Stimulated activated CD4-positive, alpha-beta T cell treated with anti-CD3 and anti-CD28 coated beads, Interleukin-12 subunit alpha, Interleukin-12 subunit beta, amount 100 ng/mL, for 4 hours (primary cell): ENCODE data around the gene KCNMB2.
"Not testable (repeated sequence)": the region's sequence is repeated elsewhere in the genome, so short reads cannot be mapped to it uniquely, and the experiment has no call there.

Source experiments
- DNase-seq: peaks from one replicate; pipeline ENCODE4 v3.0.0-alpha.2; 2020

The KCNMB2 gene

DNA sequence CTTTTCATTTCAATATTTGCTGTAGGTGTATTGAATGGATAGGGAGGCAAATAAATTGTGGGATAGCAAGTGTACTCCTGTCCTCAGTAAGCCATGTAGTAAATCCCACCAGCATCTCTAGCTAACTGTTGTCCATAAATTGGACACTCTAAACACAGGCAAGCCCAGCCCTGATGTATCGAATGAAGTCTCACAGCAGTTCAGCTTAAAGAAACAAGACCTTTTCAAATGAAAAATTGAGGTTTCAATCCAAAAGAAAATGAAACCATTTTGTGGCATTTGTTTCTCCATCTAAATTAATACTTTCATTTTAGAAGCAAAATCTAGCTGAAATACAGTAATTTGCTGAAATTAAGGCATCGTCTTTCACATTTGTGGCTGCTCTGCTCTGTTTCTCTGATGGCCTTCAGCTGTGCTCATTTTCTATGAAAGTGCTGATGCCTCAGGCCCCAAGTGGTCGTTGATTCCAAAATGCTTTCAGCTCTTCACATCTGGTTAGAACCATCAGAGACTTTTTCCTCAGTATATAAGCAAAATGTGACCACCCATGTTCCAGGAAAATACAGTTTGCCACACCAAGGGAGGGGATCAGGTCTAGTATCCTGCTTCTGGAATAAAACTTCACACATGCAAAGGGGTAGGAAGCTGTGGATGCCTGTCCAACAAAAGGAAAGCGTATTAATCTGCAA, 290.3 kb downstream of the KCNMB2 start:
- no peak for DNase-seq

DNA sequence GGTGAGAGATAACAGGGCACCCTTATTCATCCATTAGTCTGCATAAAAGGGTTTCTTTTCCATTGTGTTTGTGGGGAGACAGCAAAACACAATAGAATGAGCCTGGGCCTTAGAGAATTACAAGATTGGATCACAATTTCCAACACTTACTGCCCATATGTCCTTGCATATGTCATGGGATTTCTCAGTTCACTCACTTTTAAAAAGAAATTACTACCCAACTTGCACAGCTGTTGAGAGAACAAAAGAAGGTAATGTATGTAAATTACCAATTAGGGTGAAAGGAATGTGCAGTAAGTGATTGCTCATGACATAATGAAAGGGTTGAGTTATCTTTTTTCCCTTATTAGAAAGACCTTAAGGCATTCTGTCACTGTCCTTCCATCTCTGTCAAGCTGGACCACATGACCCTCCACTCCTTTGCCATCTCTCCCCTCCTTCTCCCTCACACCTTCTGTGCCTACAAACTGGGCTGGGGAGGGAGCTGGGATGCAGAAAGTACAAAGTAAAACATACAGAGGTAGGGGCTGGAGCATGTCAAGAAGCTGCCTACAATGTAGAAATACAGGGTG, 291.1 kb downstream of the KCNMB2 start:
- DNase-seq, result no peak

DNA sequence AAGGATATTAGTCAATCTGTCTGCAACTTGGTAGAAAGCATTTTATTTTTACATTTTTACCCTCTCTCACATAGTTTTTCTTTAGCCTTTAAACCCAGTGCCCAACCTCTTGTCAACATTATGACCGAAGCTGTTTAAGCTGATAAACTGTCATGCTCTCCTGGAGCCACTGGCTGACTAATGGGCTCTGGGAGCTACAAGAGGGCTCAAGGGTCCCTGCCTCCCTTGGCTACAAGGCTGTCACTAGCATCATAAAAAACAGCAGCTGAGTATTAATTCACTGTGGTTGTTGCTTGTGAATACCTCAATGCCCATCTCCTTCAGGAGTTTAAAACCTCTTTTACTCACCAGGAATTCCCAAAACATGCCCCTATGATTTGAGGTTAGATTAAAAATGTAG, 297.5 kb downstream of the KCNMB2 start:
- DNase-seq, result no peak

DNA sequence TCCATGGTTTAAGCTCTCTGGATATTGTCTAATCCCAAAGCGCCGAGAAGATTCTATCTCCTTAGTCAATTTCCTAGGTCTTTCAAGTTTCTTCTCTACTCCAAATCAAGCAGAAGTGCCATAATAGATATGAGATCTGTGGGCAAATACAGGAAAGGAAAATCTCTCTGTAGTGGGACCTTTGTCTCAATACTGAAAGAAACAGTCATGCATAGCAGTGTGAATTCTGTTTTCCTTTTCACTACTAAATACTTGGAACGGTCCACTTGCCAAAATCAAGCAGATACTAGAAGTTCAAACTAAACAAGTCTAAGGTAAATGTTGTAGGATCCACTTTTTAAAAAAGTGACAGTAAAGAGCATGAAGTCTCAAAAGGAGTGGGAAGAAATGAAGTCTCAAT, 298.8 kb downstream of the KCNMB2 start:
- no peak for DNase-seq

DNA sequence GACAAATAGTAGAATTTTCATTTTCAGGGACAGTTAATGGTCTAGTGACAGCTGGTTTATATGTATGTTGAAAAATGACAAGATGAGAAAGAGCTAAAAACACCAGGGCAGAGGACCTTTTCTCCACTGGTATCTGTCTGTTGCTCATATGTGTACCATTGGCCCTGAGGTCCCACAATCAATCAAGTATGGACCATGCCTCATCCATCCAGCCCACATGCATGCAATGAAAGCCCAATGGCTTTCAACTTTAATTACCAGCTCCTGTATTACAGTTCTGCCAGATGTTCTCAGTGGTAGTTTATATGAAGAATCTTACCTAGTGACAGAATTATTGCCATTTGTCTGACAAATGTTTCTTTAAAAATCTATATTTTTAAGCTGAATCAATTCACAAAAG, 301.3 kb downstream of the KCNMB2 start:
- DNase-seq, result no peak

DNA sequence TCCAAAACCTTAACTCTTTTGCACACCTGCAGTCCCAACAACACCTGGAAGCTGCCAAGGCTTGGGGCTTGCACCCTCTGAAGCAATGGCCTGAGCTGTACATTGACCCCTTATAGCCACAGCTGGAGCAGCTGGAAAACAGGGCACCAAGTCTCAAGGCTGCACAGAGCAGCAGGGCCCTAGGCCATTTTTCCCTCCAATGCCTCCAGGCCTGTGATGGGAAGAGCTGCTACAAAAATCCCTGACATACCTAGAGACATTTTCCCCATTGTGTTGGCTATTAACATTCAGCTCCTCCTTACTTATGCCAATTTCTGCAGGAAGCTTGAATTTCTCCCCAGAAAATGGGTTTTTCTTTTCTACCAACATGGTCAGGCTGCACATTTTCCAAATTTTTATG, 304.4 kb downstream of the KCNMB2 start:
- no peak for DNase-seq

DNA sequence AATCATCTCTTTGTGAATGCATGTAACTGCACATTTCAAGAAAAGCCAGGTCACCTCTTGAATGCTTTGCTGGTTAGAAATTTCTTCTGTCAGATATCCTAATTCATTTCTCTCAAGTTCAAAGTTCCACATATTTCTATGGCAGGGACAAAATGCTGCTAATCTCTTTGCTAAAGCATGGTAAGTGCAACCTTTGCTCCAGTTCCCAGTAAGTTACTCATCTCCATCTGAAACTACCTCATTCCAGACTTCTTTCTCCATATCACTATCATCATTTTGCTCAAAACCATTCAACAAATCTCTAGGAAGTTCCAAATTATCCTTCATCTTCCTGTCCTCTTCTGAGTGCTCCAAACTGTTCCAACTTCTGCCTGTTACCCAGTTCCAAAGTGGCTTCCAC, 304.8 kb downstream of the KCNMB2 start:
- no peak for DNase-seq

DNA sequence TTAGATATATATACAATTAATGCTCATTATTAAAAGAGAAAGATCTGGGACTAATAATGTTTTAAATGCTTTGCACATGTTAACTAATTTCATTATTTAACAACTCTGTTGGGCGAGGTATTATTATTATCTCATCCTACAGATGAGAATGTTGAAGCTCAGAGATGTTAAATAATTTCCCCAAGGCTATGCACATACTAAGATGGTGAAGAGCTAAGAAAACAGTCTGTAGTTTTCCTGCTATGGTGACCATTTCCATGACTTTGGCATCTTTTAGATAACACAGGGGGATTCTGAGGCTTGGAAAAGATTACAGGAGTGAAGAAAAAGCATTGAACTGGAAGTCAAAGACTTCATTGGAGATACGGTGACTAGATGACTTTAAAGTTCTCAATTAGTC, 308.7 kb downstream of the KCNMB2 start:
- no peak for DNase-seq

DNA sequence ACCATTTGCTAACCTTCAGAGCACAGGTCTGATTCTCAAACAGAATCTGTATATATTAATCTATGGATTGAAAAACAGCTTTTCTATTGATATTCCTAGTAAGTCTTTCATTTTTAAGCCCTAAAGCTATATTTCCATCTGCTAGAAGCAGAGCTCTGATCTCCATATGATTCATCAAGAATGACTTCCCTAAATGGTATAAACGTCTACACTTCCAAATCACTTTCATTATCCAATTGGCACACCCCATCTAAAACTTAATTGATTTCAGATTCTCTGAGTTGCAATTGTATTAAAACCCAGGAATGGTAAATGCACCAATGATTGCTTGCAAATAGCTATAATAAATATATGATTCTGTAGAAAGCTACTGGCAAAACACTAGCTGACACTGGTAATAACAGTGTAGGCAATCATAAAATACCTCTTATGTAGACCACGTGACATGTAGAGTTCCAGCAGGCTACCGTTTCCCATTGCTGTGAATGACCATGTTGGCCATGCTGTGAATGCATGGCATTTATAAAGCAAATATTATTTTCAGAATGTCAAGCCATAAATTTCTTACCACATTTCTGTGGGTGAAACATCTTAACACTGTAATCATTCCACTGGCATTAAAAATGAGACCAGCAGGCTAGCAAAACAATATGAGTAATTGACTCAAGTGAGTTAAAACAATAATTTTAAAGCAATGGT, 309.3 kb downstream of the KCNMB2 start:
- no peak for DNase-seq

DNA sequence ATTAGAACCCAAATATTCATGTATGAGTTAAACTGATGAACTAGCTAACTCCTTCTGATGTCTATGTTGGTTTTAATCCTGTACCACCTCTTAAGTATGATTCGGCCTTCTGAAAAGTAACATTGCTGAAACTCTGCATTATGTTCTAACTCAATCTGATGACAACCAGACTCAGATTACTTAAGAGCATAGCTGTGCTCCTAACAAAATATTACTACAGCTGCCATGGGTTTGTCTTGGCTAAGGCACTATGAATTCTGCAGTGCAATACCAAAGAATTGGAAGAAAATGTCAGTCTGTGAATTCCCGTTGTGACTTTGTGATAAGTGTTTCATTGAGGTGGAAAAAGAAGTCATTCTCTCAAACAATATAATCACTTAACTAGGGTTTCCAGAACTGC, 311.0 kb downstream of the KCNMB2 start:
- DNase-seq, result no peak

DNA sequence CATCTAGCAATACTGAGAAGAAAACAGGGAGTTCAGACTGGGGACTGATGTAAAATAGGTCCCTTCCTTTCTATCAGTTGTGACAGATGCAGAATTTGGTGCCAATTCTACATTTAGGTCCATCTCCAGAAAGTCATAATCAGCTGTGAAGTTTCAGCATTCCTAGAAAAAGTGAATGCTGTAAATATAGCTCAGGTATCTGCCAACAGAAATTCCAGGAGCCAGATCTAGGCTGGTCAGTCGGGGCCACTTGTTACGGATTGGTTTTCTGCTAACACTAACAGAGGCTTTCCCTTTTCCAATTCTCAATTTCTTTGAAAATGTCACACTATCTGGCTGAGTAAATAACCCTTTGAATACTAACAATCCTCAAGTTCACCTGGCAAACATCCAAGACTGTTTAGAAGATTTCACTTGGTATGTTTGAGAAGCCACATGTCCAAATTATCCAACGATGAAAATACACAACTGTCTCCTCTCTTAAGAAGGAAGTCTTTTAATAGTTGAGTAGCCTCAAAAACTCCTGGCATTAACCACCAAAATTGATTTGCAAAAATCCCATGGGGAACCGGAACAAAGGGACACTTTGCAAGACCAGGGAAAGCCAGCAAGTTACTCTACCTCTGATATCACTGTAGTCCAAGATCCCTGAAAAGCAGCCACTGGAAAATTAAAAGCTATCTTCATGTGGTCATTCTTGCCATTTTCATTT, 313.1 kb downstream of the KCNMB2 start:
- DNase-seq, result no peak

DNA sequence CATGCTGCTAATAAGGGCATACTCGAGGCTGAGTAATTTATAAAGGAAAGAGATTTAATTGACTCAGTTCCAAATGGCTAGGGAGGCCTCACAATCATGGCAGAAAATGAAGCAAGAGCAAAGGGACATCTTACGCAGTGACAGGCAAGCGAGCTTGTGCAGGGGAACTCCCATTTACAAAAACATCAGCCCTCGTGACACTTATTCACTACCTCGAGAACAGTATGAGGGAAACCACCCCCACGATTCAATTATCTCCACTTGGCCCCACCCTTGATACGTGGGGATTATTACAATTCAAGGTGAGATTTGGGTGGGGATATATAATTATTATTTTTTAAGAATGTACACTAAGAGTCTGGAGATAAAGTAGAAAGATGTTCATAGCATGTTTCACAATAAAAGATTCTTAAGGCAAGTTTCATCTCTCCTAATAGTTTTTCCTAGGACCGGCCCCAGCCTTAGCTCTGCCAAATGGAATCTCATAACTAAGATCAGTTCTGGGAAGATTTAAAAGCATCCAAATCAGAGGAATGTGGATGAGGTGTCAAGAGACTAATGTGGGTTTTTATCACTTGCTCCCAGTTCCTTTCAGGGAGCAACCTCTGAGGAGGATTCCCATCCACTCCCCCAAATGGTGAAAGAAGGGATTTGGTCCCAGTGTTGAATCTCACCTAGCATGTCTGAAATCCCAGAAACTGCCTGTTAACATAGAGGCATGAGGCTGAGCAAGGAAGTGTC, 314.4 kb downstream of the KCNMB2 start:
- no peak for DNase-seq

DNA sequence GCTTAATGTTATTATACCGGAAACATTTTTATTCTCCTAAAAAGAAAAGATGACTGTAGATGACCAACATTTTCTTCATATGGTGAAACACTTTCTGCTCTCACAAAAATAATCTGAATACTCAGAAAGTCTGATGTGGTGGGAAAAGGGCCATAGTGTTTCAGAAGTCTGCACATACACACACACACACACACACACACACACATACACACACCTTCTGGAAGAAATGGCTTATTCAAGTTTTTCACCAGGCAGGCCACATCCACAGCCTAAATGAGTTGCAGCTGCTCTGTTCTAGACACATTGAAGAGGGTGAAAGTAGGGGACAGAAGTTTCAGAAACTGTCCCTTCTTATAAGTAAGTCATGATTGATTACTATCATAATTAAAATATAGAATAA, 315.3 kb downstream of the KCNMB2 start:
- DNase-seq, result no peak

DNA sequence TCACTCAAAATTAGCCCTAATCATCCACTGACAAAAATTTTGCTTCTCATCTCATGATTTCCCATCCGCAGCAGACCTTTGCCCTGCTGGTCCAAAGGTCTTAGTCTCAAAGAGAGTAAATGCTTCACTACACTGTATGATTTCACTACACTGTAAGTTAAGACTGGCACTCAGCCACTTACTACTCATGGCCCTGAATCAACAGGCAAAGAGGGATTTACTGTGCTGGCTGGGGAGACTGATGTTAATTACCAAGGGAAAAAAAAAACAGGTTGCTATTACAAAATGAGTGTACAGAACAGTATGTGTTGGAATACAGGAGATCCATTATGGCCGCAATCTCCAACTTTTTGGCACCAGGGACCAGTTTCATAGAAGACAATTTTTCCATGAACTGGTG, 320.6 kb downstream of the KCNMB2 start:
- no peak for DNase-seq

DNA sequence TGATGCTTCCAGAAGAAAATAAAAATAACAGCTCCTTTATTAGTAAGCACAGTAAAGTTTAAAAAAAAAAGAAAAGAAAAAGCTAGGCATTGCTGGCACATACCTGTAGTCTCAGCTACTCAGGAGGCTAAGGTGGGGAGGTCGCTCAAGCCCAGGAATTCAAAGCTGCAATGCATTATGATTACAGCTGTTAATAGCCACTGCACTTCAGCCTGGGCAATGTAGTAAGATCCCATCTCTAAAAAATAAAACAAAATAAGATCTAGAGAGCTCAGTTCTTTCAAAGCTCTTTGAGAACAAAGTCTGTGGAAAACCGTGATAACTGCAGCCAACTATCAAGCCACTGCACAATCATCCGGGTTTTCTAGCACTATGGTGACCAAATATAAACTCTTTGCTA, 323.1 kb downstream of the KCNMB2 start:
- no peak for DNase-seq

DNA sequence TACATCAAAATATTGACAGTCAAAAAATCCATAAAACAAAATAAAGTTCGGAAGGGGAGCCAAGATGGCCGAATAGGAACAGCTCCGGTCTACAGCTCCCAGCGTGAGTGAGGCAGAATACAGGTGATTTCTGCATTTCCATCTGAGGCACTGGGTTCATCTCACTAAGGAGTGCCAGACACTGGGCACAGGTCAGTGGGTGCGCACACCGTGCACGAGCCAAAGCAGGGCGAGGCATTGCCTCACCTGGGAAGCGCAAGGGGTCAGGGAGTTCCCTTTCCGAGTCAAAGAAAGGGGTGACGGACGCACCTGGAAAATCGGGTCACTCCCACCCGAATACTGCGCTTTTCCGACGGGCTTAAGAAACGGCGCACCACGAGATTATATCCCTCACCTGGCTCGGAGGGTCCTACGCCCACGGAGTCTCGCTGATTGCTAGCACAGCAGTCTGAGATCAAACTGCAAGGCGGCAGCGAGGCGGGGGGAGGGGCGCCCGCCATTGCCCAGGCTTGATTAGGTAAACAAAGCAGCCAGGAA, 323.7 kb downstream of the KCNMB2 start:
- DNase-seq, result not testable (repeated sequence)

DNA sequence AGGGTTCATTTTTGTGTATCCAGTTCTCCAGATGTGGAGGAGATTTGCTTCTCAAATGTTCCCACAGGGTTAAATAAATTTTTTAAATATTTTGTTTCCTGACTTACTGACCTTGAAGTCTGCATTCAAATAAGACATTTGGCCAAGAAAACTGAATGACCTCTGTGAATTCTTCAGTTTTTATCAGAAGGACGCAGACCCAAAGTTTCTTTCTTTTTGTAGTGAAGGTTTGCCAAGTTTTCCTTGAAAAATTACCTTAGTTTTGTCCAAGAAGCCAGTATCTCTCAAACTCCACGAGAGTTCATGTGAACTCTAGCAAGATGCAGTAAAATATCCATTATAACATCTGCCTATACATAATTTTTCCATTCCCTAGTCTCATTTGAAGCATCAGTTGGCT, 332.4 kb downstream of the KCNMB2 start:
- no peak for DNase-seq

DNA sequence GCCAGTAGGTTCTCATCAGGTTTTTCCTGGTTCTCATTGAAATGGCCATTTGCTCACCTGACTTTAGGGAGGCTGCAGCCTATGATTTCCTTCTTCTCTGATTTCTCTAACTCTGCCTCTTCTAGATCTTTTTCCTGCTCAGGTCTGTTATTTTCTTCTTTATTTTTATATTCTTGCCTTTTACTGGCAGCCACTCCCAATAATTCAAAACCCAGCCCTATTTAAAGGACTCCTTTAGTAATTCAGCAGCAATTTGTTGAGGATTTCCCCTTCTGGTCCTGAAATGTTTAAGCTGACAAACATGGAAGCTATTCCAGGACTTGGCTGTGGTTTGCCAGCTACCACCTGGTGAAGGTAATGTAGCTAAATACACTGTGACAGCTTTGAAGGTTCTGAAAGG, 333.8 kb downstream of the KCNMB2 start:
- no peak for DNase-seq

DNA sequence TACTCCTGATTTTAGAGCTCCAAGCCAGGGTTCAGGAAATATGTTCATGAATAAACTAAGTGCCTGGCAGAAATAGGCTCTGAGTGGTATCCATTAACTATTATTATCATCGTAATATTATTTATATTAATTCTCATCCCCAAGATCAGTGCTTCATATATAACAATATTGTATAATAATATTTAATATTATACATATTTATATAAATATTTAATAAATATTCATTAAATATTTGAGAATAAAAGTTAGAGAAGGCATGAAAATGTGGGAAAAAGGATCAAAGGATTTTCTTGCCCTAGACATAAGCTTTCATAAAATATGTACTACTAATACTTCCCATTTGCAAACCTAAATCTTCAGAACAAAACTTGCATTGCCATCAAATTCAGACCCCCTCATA, 338.9 kb downstream of the KCNMB2 start:
- DNase-seq, result no peak

DNA sequence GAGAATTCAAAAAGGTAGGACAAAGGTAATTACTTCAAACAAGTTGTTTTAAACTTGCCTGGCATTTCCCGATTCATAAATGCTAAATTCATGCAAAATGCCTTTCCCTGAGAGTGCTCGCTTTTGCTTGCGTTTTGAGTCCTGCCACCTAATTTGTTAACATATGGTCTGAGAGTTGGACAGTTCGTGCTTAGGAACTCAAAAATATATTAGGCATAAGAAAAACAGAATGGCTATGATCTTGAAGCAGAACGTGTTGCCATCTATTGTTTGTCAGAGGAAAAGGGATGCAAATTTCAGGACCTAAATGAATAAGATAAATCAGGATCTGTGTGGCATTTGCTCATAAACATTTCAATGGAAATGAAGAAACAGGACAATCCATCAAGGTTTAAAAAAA, 339.6 kb downstream of the KCNMB2 start:
- no peak for DNase-seq

DNA sequence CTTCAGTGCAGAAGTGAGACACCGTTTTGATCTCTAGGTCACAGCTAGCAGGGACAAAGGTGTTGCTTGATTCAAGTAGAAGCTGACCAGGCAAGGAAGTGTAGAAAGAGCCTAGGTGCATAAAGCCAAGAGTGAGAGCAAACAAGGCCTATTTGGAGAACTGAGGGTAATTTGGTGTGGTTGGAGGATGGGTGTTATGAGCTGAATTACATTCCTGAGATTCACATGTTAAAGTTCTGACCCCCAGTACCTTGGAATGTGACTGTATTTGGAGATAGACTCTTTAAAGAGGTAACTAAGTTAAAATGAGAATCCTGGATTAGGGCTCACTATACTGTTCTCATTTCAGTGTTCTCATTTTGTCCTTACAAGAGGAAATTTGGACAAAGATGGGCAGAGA, 344.0 kb downstream of the KCNMB2 start:
- no peak for DNase-seq
